Suprapubic skin (tissue), 4 donors: ENCODE data around the gene DUSP15. TPM values are rescaled to one million over a fixed set of nuclear protein-coding genes. Genes with fewer than 3 reads are reported as not detected.
A peak's percentile ranks its signal among the peaks of the same experiment; 100 is the strongest.
"Not testable (repeated sequence)": the region's sequence is repeated elsewhere in the genome, so short reads cannot be mapped to it uniquely, and the experiment has no call there.

Experiments
- DNase-seq, 2 donors: peaks; one replicate each; pipeline ENCODE4 v3.0.0-alpha.2; 2019; ENCODE audit warnings: low spot score in 2 of 2
- H3K27ac ChIP-seq: fragments of 200-600 bp; sonication (generic); one replicate; pipeline ENCODE4 v1.5.1; 2019
- H3K27me3 ChIP-seq: fragments of 200-600 bp; sonication (generic); one replicate; pipeline ENCODE4 v1.5.1; 2019
- H3K36me3 ChIP-seq: fragments of 200-600 bp; sonication (generic); one replicate; pipeline ENCODE4 v1.5.1; 2019
- H3K4me1 ChIP-seq: fragments of 200-600 bp; sonication (generic); one replicate; pipeline ENCODE4 v1.5.1; 2019
- H3K4me3 ChIP-seq: fragments of 200-600 bp; sonication (generic); one replicate; pipeline ENCODE4 v1.5.1; 2019; ENCODE audit warnings: mild to moderate bottlenecking
- H3K9me3 ChIP-seq: fragments of 200-600 bp; sonication (generic); one replicate; pipeline ENCODE4 v1.5.1; 2019
- EP300 ChIP-seq: sonication (generic); formaldehyde crosslinking; IDR thresholded peaks from one replicate; pipeline ENCODE4 v1.6.1; 2017; ENCODE audit warnings: antibody characterized with exemption
- POLR2A ChIP-seq, 2 donors: fragments of 450-650 bp; IDR thresholded peaks; one replicate each; pipeline ENCODE4 v1.6.1; 2017; ENCODE audit warnings: antibody characterized with exemption in 2 of 2, mild to moderate bottlenecking in 2 of 2, moderate library complexity in 2 of 2
- POLR2AphosphoS5 ChIP-seq, 3 donors: sonication (generic); formaldehyde crosslinking; IDR thresholded peaks; one replicate each; pipeline ENCODE4 v1.6.1; 2017; ENCODE audit warnings: antibody characterized with exemption in 3 of 3
- WGBS: methylation state at CpG from one replicate; pipeline ENCODE4 v1.1.5; 2018; 5-methylcytosine and 5-hydroxymethylcytosine counted together
- total RNA-seq, 4 donors: library from RNA; depleted of rRNA; stranded (reverse); fragments of >200 nt; gene quantifications; one replicate each; pipeline ENCODE4 v1.1.0, GENCODE V29; 2016
- TF ChIP-seq, protein P1 (sequence below), 2 donors: fragments of 200-600 bp in 1 of 2; fragments of 450-650 bp in 1 of 2; sonication (generic) in 1 of 2; IDR thresholded peaks; one replicate each; pipeline ENCODE4 v1.5.1; 2016 to 2019; ENCODE audit warnings: antibody characterized with exemption in 2 of 2, mild to moderate bottlenecking in 1 of 2, moderate library complexity in 1 of 2

DUSP15 gene
- total RNA-seq, 4 donors from 2014 or later = 1.1 to 2.4 (median 1.1) TPM; not detected in 1

DNA sequence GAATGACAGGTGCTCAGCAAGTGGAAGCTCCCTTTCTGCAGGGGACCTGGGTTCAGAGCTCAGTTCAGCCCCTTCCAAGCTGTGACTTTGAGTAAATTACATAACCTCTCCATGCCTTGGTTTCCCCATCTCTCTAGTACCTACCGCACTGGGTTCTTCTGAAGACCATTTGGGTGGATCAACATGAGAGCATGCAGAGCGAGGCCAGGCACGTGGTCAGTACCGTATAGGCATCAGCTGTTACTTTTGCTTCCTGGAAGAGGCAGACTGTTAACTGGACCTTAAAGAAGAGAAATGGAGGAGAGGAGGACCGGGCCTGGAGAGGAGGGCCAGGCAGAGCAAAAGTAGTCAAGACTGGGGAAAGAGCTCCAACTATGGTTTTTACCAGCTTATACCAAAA, 52.9 kb downstream of the DUSP15 start:
- TF ChIP-seq, protein P1, sequence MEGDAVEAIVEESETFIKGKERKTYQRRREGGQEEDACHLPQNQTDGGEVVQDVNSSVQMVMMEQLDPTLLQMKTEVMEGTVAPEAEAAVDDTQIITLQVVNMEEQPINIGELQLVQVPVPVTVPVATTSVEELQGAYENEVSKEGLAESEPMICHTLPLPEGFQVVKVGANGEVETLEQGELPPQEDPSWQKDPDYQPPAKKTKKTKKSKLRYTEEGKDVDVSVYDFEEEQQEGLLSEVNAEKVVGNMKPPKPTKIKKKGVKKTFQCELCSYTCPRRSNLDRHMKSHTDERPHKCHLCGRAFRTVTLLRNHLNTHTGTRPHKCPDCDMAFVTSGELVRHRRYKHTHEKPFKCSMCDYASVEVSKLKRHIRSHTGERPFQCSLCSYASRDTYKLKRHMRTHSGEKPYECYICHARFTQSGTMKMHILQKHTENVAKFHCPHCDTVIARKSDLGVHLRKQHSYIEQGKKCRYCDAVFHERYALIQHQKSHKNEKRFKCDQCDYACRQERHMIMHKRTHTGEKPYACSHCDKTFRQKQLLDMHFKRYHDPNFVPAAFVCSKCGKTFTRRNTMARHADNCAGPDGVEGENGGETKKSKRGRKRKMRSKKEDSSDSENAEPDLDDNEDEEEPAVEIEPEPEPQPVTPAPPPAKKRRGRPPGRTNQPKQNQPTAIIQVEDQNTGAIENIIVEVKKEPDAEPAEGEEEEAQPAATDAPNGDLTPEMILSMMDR (IDR thresholded peaks at IDR 0.05) = no peak
- TF ChIP-seq EP300 (no peak), POLR2A (IDR thresholded peaks at IDR 0.05) (no peak)
- no peak overlapping the region for H3K27ac ChIP-seq
- no peak overlapping the region for H3K4me3 ChIP-seq
- peaks cover 6% of the 10 kb centered on the region for H3K4me1 ChIP-seq
- no peaks in the 10 kb centered on the region for H3K9me3 ChIP-seq
- WGBS = 96% methylated on average over 5 of the region's 5 CpGs
- H3K27me3 ChIP-seq = no peaks in the 10 kb centered on the region
- no peaks in the 10 kb centered on the region for H3K36me3 ChIP-seq
- DNase-seq = peak in 1 of 2 donors; percentile 22

DNA sequence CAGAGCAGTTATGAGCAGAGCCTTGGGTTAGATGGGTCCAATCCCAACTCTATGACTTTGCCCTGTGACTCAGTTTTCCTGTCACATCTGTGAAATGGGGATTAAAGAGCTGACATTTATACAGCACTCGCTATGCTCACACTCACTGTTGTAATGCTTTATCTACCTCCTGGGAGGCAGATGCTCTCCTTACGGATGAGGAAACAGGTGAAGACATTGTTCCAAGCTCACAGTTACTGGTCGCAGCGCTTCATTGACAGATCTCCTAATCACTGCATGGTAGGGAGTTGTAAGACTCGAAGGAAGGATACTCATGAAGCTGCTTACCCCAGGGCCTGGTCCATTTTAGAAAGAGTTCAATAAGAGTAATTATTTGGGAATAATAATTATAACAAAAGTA, 54.1 kb downstream of the DUSP15 start:
- H3K27ac ChIP-seq = no peak overlapping the region
- DNase-seq = no peak
- WGBS = 93% methylated on average over 5 of the region's 5 CpGs
- peaks cover 4% of the 10 kb centered on the region for H3K4me1 ChIP-seq
- no peaks in the 10 kb centered on the region for H3K9me3 ChIP-seq
- no peaks in the 10 kb centered on the region for H3K36me3 ChIP-seq
- no peak overlapping the region for H3K4me3 ChIP-seq
- no peaks in the 10 kb centered on the region for H3K27me3 ChIP-seq
- no peak for TF ChIP-seq POLR2A (IDR thresholded peaks at IDR 0.05)
- TF ChIP-seq, protein P1 (IDR thresholded peaks at IDR 0.05) = no peak
- no peak for TF ChIP-seq POLR2AphosphoS5 (IDR thresholded peaks at IDR 0.05)
- no peak for TF ChIP-seq EP300

DNA sequence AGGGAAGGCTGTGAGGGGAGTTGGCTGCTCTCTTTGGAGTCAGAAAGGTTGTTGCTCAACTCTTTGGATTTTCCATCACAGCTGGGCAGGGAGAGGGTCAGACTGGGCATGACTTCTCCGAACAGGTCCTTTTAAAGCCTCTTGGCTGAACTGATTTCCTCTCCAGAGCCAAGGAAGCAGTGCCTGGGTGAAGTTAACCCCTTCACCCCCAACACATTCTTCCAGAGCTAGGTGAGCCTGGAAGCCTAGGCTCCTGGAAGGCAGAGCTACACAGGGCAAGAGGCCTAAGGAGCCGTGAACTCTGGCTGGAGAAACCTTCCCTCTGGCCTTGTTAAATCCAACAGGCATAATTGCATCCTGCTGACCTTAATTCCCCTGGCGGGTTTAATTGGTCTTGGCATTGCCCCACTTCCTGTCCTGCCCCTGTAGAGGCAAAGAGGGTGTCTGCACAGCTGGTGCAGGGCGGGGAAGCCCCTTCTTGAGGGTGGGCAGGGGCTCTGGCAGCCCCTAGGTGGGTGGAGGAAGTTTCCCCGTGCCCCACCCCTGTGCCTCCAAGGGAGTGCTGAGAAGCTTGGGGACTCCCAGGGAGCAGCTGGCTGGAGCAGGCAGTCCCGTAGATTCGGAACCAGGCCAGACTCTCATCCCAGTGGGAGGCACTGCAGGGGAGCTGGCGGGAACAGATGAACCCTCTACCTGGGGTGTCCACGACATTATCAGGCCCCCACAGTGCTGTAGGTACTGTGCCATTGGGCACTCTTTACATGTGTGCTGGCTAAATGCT, 54.7 kb downstream of the DUSP15 start:
- Histone ChIP-seq H3K4me3 (no peak overlapping the region), H3K9me3 (no peaks in the 10 kb centered on the region)

DNA sequence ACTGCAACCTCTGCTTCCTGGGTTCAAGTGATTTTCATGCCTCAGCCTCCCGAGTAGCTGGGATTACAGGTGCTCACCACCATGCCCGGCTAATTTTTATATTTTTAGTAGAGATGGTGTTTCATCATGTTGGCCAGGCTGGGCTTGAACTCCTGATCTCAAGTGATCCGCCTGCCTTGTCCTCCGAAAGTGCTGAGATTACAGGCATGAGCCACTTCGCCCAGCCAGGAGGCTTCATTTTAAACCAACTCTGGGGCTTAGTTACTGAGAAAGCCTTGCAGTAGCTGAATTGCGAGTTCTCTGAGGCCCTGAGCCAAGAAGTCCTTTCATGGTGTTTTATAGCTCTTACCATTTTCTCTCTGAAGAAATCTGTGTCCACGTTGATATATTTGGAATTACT, 56.2 kb downstream of the DUSP15 start:
- not testable (repeated sequence) for H3K27me3 ChIP-seq, H3K4me1 ChIP-seq, H3K4me3 ChIP-seq, H3K9me3 ChIP-seq, H3K27ac ChIP-seq, H3K36me3 ChIP-seq
- WGBS = 88% methylated on average over 7 of the region's 7 CpGs
- peak in 1 of 2 donors; percentile 31 for DNase-seq

More for the DNA sequence above, 54.7 kb downstream of the DUSP15 start:
- Histone ChIP-seq H3K4me1 (peaks cover 4% of the 10 kb centered on the region), H3K27ac (no peak overlapping the region), H3K36me3 (no peaks in the 10 kb centered on the region), H3K27me3 (no peaks in the 10 kb centered on the region)
- peak in 1 of 2 donors; percentile 63 for DNase-seq
- 27% methylated on average over 3 of the region's 9 CpGs for WGBS
- TF ChIP-seq, protein P1 (IDR thresholded peaks at IDR 0.05) = no peak
- TF ChIP-seq POLR2A (IDR thresholded peaks at IDR 0.05) (no peak), POLR2AphosphoS5 (IDR thresholded peaks at IDR 0.05) (no peak), EP300 (no peak)

DNA sequence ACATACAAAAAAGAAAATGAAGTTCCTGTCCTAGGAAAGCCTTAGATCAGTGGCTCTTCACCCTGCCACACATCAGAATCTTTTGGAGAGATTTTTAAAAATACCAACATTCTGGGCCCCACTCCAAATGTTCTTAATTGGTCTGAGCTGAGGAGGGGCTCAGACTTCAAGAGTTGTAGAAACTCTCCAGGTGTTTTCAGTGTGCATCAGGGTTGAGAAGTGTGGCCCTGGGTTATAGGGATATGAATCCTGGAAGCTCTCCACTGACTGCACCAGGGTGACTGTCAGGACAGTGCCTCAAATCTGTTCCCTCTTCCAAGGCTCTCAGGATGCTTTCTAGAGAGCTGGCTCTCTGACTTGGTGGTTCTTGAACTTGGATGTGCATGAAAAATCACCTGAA, 56.7 kb downstream of the DUSP15 start:
- H3K36me3 ChIP-seq = no peaks in the 10 kb centered on the region
- H3K9me3 ChIP-seq = no peaks in the 10 kb centered on the region
- H3K27ac ChIP-seq = no peak overlapping the region
- DNase-seq = no peak
- no peak overlapping the region for H3K4me3 ChIP-seq
- TF ChIP-seq POLR2AphosphoS5 (IDR thresholded peaks at IDR 0.05) (no peak), EP300 (no peak), POLR2A (IDR thresholded peaks at IDR 0.05) (no peak)
- TF ChIP-seq, protein P1 (IDR thresholded peaks at IDR 0.05) = no peak
- no peaks in the 10 kb centered on the region for H3K27me3 ChIP-seq
- H3K4me1 ChIP-seq = peaks cover 4% of the 10 kb centered on the region
